Panc1 (cell line): Measurements from ENCODE around the gene TSHZ2.

ENCODE experiments used
- POLR2AphosphoS5 ChIP-seq: IDR thresholded peaks from 2 replicates; pipeline ENCODE4 v1.6.1; 2012; ENCODE audit warnings: mild to moderate bottlenecking, low read depth, low read length, moderate library complexity
- TCF7L2 ChIP-seq: IDR thresholded peaks from 2 replicates; pipeline ENCODE4 v1.6.1; 2011; ENCODE audit warnings: mild to moderate bottlenecking, low read depth, low read length, inconsistent platforms
- TF ChIP-seq, protein P1 (sequence below): fragments of 450-650 bp; IDR thresholded peaks from 2 replicates; pipeline ENCODE4 v1.5.1; 2017; ENCODE audit warnings: mild to moderate bottlenecking

DNA sequence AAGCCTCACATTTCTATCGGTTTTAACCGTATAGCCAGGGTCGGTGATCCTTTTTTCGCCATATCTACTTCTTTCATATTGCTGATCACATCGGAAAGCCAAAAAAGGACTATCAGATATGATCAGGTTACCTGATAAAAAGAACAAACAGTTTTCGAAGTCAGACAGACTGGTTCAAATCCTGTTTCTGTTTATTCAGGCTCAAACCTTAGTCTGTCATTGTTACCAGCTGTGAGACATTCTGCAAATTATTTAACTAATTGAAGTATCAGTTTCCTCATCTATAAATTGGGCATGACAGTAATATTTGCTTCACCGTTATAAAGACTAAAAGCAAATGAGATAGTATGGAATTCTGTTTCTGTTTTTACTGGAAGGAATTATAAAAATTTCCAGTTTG lies 111.3 kb downstream of the TSHZ2 start:
- TF ChIP-seq, protein P1, sequence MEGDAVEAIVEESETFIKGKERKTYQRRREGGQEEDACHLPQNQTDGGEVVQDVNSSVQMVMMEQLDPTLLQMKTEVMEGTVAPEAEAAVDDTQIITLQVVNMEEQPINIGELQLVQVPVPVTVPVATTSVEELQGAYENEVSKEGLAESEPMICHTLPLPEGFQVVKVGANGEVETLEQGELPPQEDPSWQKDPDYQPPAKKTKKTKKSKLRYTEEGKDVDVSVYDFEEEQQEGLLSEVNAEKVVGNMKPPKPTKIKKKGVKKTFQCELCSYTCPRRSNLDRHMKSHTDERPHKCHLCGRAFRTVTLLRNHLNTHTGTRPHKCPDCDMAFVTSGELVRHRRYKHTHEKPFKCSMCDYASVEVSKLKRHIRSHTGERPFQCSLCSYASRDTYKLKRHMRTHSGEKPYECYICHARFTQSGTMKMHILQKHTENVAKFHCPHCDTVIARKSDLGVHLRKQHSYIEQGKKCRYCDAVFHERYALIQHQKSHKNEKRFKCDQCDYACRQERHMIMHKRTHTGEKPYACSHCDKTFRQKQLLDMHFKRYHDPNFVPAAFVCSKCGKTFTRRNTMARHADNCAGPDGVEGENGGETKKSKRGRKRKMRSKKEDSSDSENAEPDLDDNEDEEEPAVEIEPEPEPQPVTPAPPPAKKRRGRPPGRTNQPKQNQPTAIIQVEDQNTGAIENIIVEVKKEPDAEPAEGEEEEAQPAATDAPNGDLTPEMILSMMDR: no peak
- TF ChIP-seq TCF7L2 (no peak), POLR2AphosphoS5 (no peak)
